ENCODE data around the gene ALK.

The ALK gene

DNA sequence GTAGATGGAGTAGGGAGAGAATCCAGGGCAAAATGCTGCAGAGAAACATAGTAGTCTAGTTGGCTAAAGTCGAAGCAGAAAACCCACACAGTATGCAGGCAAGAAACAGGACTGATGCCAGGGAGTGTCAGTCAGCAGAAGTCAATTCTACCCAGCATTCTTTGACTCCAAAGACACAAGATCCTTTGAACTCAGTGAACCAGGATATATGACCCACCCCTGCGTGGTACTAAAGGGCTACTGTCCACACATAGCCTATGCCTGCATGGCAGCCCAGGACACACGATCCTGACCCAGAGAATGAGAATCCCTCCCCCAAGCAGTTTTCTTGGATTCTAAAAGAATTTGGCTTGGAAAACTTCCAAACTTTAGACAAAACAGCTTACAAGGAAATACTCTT, 42.5 kb downstream of the ALK start:
- no peak overlapping the region for H3K4me3 ChIP-seq (ENCODE audit: low read depth, low read length)
- DNase-seq (ENCODE audit: low read depth) = peak; percentile 3

DNA sequence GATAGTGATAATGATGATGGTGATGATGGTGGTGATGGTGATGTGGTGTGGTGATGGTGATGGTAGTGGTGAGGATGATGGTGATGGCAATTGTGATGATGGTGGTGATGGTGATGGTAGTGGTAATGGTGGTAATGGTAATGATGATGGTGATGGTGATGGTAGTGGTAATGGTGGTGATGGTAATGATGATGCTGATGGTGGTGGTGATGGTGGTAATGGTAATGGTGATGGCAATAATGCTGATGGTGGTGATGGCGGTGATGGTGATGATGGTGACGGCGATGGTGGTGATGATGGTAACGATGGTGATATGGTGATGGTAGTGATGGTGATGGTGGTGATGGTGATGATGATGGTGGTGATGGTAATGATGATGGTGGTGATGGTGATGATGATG, 45.0 kb downstream of the ALK start:
- no peak for DNase-seq (ENCODE audit: low read depth)
- TF ChIP-seq, protein P1, sequence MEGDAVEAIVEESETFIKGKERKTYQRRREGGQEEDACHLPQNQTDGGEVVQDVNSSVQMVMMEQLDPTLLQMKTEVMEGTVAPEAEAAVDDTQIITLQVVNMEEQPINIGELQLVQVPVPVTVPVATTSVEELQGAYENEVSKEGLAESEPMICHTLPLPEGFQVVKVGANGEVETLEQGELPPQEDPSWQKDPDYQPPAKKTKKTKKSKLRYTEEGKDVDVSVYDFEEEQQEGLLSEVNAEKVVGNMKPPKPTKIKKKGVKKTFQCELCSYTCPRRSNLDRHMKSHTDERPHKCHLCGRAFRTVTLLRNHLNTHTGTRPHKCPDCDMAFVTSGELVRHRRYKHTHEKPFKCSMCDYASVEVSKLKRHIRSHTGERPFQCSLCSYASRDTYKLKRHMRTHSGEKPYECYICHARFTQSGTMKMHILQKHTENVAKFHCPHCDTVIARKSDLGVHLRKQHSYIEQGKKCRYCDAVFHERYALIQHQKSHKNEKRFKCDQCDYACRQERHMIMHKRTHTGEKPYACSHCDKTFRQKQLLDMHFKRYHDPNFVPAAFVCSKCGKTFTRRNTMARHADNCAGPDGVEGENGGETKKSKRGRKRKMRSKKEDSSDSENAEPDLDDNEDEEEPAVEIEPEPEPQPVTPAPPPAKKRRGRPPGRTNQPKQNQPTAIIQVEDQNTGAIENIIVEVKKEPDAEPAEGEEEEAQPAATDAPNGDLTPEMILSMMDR (IDR thresholded peaks at IDR 0.05; ENCODE audit: low read depth, low read length, missing control alignments) = no peak
- in situ Hi-C loops (cut with HindIII; ENCODE audit: low sequenced_read_pairs) = no loop called here

More for the DNA sequence above, 42.5 kb downstream of the ALK start:
- TF ChIP-seq, protein P1 (IDR thresholded peaks at IDR 0.05; ENCODE audit: low read depth, low read length, missing control alignments) = no peak
- in situ Hi-C loops (cut with HindIII; ENCODE audit: low sequenced_read_pairs) = no loop called here

DNA sequence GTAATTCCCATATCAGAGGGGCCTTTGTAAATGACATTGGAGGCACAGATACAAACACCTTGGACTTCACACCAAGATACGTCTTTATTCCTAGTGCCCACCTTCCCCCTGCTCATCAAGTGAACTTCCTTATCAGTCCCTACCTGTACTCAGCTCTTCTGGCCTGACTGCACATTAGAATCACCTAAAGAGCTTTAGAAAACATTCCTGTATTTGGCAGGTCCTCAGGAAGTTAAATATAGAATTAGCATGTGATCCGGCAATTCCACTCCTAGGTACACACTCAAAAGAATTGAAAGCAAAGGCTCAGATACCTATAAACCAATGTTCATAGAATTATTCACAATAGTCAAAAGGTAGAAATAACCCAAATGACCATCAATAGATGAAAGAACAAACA, 46.6 kb downstream of the ALK start:
- no peak for DNase-seq (ENCODE audit: low read depth)
- no peak overlapping the region for H3K4me3 ChIP-seq (ENCODE audit: low read depth, low read length)
- TF ChIP-seq, protein P1 (IDR thresholded peaks at IDR 0.05; ENCODE audit: low read depth, low read length, missing control alignments) = no peak
- in situ Hi-C loops (cut with HindIII; ENCODE audit: low sequenced_read_pairs) = no loop called here

More for the DNA sequence above, 45.0 kb downstream of the ALK start:
- no peak overlapping the region for H3K4me3 ChIP-seq (ENCODE audit: low read depth, low read length)

DNA sequence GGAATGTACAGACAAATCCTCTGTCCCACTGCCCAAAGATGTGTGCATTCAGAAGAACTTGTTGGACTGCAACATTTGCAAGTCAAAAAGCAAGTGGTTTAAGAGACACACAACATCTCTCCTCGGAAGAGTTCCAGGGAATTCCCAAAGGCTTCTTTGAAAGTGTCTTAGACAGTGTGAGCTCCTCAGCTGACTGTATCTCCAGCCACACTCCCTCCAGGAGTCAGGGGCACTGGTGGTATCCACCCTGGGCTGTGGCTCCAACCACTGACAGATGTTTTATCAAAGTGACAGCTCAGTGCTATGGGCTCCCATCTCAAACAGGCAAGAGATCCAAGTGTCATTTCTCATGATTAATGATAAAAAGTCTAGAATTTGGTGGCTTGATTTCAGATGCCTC, 48.5 kb downstream of the ALK start:
- TF ChIP-seq, protein P1 (IDR thresholded peaks at IDR 0.05; ENCODE audit: low read depth, low read length, missing control alignments) = no peak
- H3K4me3 ChIP-seq (ENCODE audit: low read depth, low read length) = no peak overlapping the region
- in situ Hi-C loops (cut with HindIII; ENCODE audit: low sequenced_read_pairs) = no loop called here
- no peak for DNase-seq (ENCODE audit: low read depth)

DNA sequence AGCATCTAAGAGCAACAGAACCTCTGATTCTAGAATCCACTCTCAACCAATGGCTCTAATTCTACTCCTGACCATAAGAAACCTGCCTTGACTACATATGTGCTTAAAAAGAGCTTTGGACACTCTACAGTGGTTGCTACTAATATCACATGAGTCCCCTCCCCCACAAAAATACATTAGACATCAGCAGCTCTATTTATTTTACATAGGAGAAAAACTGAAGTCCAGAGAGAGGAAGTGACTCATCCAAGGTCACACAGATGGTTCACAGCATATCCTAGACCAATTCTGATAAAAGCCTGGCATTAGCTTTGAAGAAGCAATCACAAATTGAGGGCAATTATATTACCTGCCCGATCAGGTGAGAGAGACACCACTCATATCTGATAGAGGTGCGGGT, 49.8 kb downstream of the ALK start:
- no peak overlapping the region for H3K4me3 ChIP-seq (ENCODE audit: low read depth, low read length)
- in situ Hi-C loops (cut with HindIII; ENCODE audit: low sequenced_read_pairs) = no loop called here
- TF ChIP-seq, protein P1 (IDR thresholded peaks at IDR 0.05; ENCODE audit: low read depth, low read length, missing control alignments) = no peak
- no peak for DNase-seq (ENCODE audit: low read depth)

DNA sequence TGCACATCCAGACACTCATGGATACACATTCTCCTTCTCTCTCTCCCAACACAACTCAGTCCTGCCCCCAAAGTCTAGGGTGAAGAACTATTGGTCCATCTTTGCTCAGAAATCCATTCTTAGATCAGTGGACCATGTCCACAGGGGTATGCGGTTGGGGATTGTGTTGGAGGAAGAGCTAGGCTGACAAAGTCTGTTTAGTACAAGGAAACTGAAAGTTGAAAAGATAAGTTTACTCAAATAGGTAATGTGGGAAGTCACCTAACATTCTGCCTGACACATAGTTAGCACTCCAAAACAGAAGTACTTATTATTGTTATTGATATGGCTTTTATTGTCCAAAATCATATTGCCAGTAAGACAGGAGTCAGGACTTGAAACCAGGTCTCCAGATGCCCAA, 55.9 kb downstream of the ALK start:
- H3K4me3 ChIP-seq (ENCODE audit: low read depth, low read length) = no peak overlapping the region
- in situ Hi-C loops (cut with HindIII; ENCODE audit: low sequenced_read_pairs) = no loop called here
- no peak for DNase-seq (ENCODE audit: low read depth)
- TF ChIP-seq, protein P1 (IDR thresholded peaks at IDR 0.05; ENCODE audit: low read depth, low read length, missing control alignments) = no peak

DNA sequence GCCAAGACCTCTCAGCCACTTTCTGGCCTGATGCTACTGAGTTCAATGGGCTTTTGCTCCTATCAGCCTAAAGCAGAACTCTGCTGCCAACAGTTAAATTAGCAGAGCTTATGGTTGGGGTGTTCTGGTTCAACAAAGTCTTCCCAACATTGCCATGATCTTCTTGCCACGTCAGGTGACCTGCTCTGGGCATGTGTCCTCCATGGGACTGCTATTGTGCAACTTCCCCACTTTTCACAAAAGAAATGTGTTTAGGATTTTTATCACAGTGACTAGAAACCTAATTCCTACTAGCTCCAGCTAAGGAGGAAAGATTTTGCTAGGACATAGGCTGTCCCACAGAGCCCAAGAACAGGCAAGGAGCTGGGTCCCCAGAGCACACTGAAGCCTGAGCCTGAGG, 56.4 kb downstream of the ALK start:
- in situ Hi-C loops (cut with HindIII; ENCODE audit: low sequenced_read_pairs) = no loop called here
- H3K4me3 ChIP-seq (ENCODE audit: low read depth, low read length) = no peak overlapping the region
- DNase-seq (ENCODE audit: low read depth) = no peak
- TF ChIP-seq, protein P1 (IDR thresholded peaks at IDR 0.05; ENCODE audit: low read depth, low read length, missing control alignments) = no peak

Data from astrocyte of the cerebellum (primary cell).